ENCODE data around the gene UBE2D1. TPM values are rescaled to one million over a fixed set of nuclear protein-coding genes. Genes with fewer than 3 reads are reported as not detected.

Gene UBE2D1
- total RNA-seq, 1 experiment from 2014 or later, result 13.6 TPM

DNA sequence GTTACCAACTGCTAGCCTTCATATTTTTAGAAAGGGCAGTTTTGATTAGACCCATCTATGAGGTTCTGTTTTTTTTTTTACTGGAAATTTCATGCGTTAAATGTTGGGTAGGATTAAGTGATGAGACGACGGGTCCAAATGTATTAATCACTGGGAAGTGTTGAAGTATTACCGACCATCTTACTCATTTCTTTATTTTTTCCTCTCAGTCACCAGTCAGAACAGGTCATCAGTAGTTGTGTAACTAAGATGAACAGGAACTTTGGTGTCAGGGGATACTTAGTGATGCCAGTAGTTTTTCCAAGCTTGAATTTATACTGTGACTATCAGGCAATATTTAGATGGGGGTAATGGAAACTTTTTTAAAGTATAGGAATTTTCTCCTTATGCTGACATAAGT is 64.6 kb downstream of the UBE2D1 start:
- CTCF ChIA-PET, result interaction anchor here (0.7 kb wide), 1 partner anchor 75 kb away, joined by 4 read pairs; no protein-coding TSS in a partner anchor
- H3K36me3 ChIP-seq (ENCODE audit: low read depth, low read length), result peaks cover 31% of the 10 kb centered on the region
- POLR2A ChIA-PET (ENCODE audit: unreplicated experiment), result no interaction called here
- H3K4me3 ChIP-seq (ENCODE audit: low read length), result no peak overlapping the region
- intact Hi-C loops (cut with micrococcal nuclease), result no loop called here
- H3K27me3 ChIP-seq (ENCODE audit: low read length), result no peaks in the 10 kb centered on the region
- TF ChIP-seq, protein P1, sequence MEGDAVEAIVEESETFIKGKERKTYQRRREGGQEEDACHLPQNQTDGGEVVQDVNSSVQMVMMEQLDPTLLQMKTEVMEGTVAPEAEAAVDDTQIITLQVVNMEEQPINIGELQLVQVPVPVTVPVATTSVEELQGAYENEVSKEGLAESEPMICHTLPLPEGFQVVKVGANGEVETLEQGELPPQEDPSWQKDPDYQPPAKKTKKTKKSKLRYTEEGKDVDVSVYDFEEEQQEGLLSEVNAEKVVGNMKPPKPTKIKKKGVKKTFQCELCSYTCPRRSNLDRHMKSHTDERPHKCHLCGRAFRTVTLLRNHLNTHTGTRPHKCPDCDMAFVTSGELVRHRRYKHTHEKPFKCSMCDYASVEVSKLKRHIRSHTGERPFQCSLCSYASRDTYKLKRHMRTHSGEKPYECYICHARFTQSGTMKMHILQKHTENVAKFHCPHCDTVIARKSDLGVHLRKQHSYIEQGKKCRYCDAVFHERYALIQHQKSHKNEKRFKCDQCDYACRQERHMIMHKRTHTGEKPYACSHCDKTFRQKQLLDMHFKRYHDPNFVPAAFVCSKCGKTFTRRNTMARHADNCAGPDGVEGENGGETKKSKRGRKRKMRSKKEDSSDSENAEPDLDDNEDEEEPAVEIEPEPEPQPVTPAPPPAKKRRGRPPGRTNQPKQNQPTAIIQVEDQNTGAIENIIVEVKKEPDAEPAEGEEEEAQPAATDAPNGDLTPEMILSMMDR (conservative IDR thresholded peaks at IDR 0.05; ENCODE audit: low read depth, low read length), result no peak
- TF ChIP-seq EZH2 (IDR thresholded peaks at IDR 0.05; ENCODE audit: low read length, unreplicated experiment), result no peak
- TF ChIP-seq EZH2phosphoT487 (IDR thresholded peaks at IDR 0.05; ENCODE audit: borderline replicate concordance, low read length), result no peak
- no peak overlapping the region for H3K9ac ChIP-seq (ENCODE audit: low read length)
- H3K4me1 ChIP-seq (ENCODE audit: insufficient read depth, low read length), result peaks cover 18% of the 10 kb centered on the region
- ATAC-seq (peak; percentile 23; the same call in 1 of the 2 replicates), DNase-seq (peak; percentile 34)
- no peak overlapping the region for H3K4me2 ChIP-seq (ENCODE audit: low read length)
- no peak overlapping the region for H3K27ac ChIP-seq (ENCODE audit: low read length)
- H3K9me2 ChIP-seq (replicated peaks; ENCODE audit: low read length), result no peaks in the 10 kb centered on the region
- H3K79me2 ChIP-seq (ENCODE audit: low read length), result no peaks in the 10 kb centered on the region
- H3K9me3 ChIP-seq (ENCODE audit: low read length), result no peaks in the 10 kb centered on the region
- H3F3A ChIP-seq (ENCODE audit: low read length, unreplicated experiment), result no peaks in the 10 kb centered on the region
- no TSS peak for BruUV-seq (replicated peaks)
- no peaks in the 10 kb centered on the region for H4K20me1 ChIP-seq (ENCODE audit: low read length)
- no peak overlapping the region for H2AFZ ChIP-seq (ENCODE audit: low read length)

GRCh38 chr10:58400609-58401008 is 65.8 kb downstream of the UBE2D1 start:
- TF ChIP-seq EZH2phosphoT487 (IDR thresholded peaks at IDR 0.05; ENCODE audit: borderline replicate concordance, low read length) (no peak), EZH2 (IDR thresholded peaks at IDR 0.05; ENCODE audit: low read length, unreplicated experiment) (no peak)
- TF ChIP-seq, protein P1 (conservative IDR thresholded peaks at IDR 0.05; ENCODE audit: low read depth, low read length), result no peak
- Histone ChIP-seq H3K4me2 (ENCODE audit: low read length) (no peak overlapping the region), H3K9me3 (ENCODE audit: low read length) (no peaks in the 10 kb centered on the region), H3F3A (ENCODE audit: low read length, unreplicated experiment) (no peaks in the 10 kb centered on the region), H3K4me1 (ENCODE audit: insufficient read depth, low read length) (peaks cover 18% of the 10 kb centered on the region), H3K27ac (ENCODE audit: low read length) (peak overlapping the region; percentile 13; the same call in 1 of the 2 replicates), H3K9me2 (replicated peaks; ENCODE audit: low read length) (no peaks in the 10 kb centered on the region), H3K79me2 (ENCODE audit: low read length) (no peaks in the 10 kb centered on the region), H3K4me3 (ENCODE audit: low read length) (no peak overlapping the region), H3K36me3 (ENCODE audit: low read depth, low read length) (peaks cover 21% of the 10 kb centered on the region), H3K9ac (ENCODE audit: low read length) (no peak overlapping the region), H3K27me3 (ENCODE audit: low read length) (no peaks in the 10 kb centered on the region), H2AFZ (ENCODE audit: low read length) (no peak overlapping the region), H4K20me1 (ENCODE audit: low read length) (no peaks in the 10 kb centered on the region)
- intact Hi-C loops (cut with micrococcal nuclease), result no loop called here
- ATAC-seq, result peak; percentile 97
- DNase-seq, result peak; percentile 81
- no TSS peak for BruUV-seq (replicated peaks)
- ChIA-PET POLR2A (ENCODE audit: unreplicated experiment) (no interaction called here), CTCF (interaction anchor here (0.7 kb wide), 3 partner anchors 109 to 711 kb away, joined by 3 to 4 read pairs (median 3); no protein-coding TSS in a partner anchor)

GRCh38 chr10:58404001-58404400 is 69.2 kb downstream of the UBE2D1 start:
- H3K4me1 ChIP-seq (ENCODE audit: insufficient read depth, low read length), result peaks cover 16% of the 10 kb centered on the region
- no peak overlapping the region for H3K4me3 ChIP-seq (ENCODE audit: low read length)
- no peaks in the 10 kb centered on the region for H3K27me3 ChIP-seq (ENCODE audit: low read length)
- H3K27ac ChIP-seq (ENCODE audit: low read length), result no peak overlapping the region
- DNase-seq (no peak), ATAC-seq (no peak)
- no peak for TF ChIP-seq EZH2phosphoT487 (IDR thresholded peaks at IDR 0.05; ENCODE audit: borderline replicate concordance, low read length)
- TF ChIP-seq EZH2 (IDR thresholded peaks at IDR 0.05; ENCODE audit: low read length, unreplicated experiment), result no peak
- TF ChIP-seq, protein P1 (conservative IDR thresholded peaks at IDR 0.05; ENCODE audit: low read depth, low read length), result no peak
- no TSS peak for BruUV-seq (replicated peaks)
- intact Hi-C loops (cut with micrococcal nuclease), result no loop called here
- no peak overlapping the region for H3K4me2 ChIP-seq (ENCODE audit: low read length)
- no peaks in the 10 kb centered on the region for H3K79me2 ChIP-seq (ENCODE audit: low read length)
- no peak overlapping the region for H2AFZ ChIP-seq (ENCODE audit: low read length)
- no peaks in the 10 kb centered on the region for H3K36me3 ChIP-seq (ENCODE audit: low read depth, low read length)
- H3K9me3 ChIP-seq (ENCODE audit: low read length), result no peaks in the 10 kb centered on the region
- H4K20me1 ChIP-seq (ENCODE audit: low read length), result no peaks in the 10 kb centered on the region
- POLR2A ChIA-PET (ENCODE audit: unreplicated experiment), result no interaction called here
- no peaks in the 10 kb centered on the region for H3K9me2 ChIP-seq (replicated peaks; ENCODE audit: low read length)
- CTCF ChIA-PET, result no interaction called here
- H3F3A ChIP-seq (ENCODE audit: low read length, unreplicated experiment), result no peaks in the 10 kb centered on the region
- no peak overlapping the region for H3K9ac ChIP-seq (ENCODE audit: low read length)
